GM18867 (cell line): ENCODE data around the gene STT3B.
"Not testable (repeated sequence)": the region's sequence is repeated elsewhere in the genome, so short reads cannot be mapped to it uniquely, and the experiment has no call there.

Experiments
- ATAC-seq: cut with Tn5 transposase; IDR thresholded peaks from one replicate; pipeline ENCODE4 v1.9.1; 2021; ENCODE audit warnings: mild to moderate bottlenecking, moderate library complexity; ENCODE audit not compliant: unreplicated experiment

The STT3B gene

GRCh38 chr3:31590650-31591049 is 57.9 kb downstream of the STT3B start:
- no peak for ATAC-seq

- ATAC-seq = no peak
Observed at GRCh38 chr3:31592764-31593163, 60.0 kb downstream of the STT3B start.

- no peak for ATAC-seq
Observed at GRCh38 chr3:31596176-31596575, 63.5 kb downstream of the STT3B start.

GRCh38 chr3:31600431-31600830 is 67.7 kb downstream of the STT3B start:
- ATAC-seq = no peak

- ATAC-seq = not testable (repeated sequence)
Observed at GRCh38 chr3:31605333-31605732, 72.6 kb downstream of the STT3B start.

- no peak for ATAC-seq
Observed at GRCh38 chr3:31606453-31606852, 73.7 kb downstream of the STT3B start.

- ATAC-seq = no peak
Observed at GRCh38 chr3:31610700-31611275, 78.1 kb downstream of the STT3B start.

GRCh38 chr3:31613177-31613576 is 80.5 kb downstream of the STT3B start:
- ATAC-seq = no peak

GRCh38 chr3:31613654-31614053 is 80.9 kb downstream of the STT3B start:
- ATAC-seq = no peak

- no peak for ATAC-seq
Observed at GRCh38 chr3:31614162-31614921, 81.6 kb downstream of the STT3B start.

- ATAC-seq = no peak
Observed at GRCh38 chr3:31615071-31615875, 82.5 kb downstream of the STT3B start.

GRCh38 chr3:31616711-31617110 is 84.0 kb downstream of the STT3B start:
- no peak for ATAC-seq

- ATAC-seq = no peak
Observed at GRCh38 chr3:31620656-31621055, 87.9 kb downstream of the STT3B start.

- no peak for ATAC-seq
Observed at GRCh38 chr3:31621314-31621713, 88.6 kb downstream of the STT3B start.

GRCh38 chr3:31622636-31623288 is 90.0 kb downstream of the STT3B start:
- peak; percentile 71 for ATAC-seq

- peak; percentile 47 for ATAC-seq
Observed at GRCh38 chr3:31624083-31624709, 91.5 kb downstream of the STT3B start.

GRCh38 chr3:31625358-31625757 is 92.6 kb downstream of the STT3B start:
- ATAC-seq = no peak

GRCh38 chr3:31629054-31629453 is 96.3 kb downstream of the STT3B start:
- ATAC-seq = no peak

GRCh38 chr3:31634476-31634875 is 101.8 kb downstream of the STT3B start:
- no peak for ATAC-seq

GRCh38 chr3:31635545-31635944 is 102.8 kb downstream of the STT3B start:
- no peak for ATAC-seq

- no peak for ATAC-seq
Observed at GRCh38 chr3:31636049-31636448, 103.3 kb downstream of the STT3B start.
